Body of pancreas (tissue), 4 donors: Measurements from ENCODE around the gene TMEM50A.
"Not testable (repeated sequence)": the region's sequence is repeated elsewhere in the genome, so short reads cannot be mapped to it uniquely, and the experiment has no call there.

ENCODE experiments used
- CTCF ChIP-seq, 7 experiments: fragments of 450-650 bp in 4 of 7; fragments of 200-600 bp in 3 of 7; sonication (generic) in 3 of 7; IDR thresholded peaks; one replicate each; pipeline ENCODE4 v1.5.1; 2016 to 2019; ENCODE audit warnings: antibody characterized with exemption in 7 of 7
- POLR2A ChIP-seq, 3 donors: fragments of 450-650 bp; IDR thresholded peaks; one replicate each; pipeline ENCODE4 v1.6.1; 2016; ENCODE audit warnings: antibody characterized with exemption in 3 of 3, mild to moderate bottlenecking in 2 of 3

GRCh38 chr1:25322127-25322526 lies 16.0 kb upstream of the TMEM50A start:
- TF ChIP-seq CTCF, POLR2A (IDR thresholded peaks at IDR 0.05): not testable (repeated sequence)
